Breast epithelium (tissue), 3 donors: ENCODE results near the gene UBE3B.

ENCODE experiments used
- CTCF ChIP-seq, 3 donors: fragments of 450-650 bp; IDR thresholded peaks; one replicate each; pipeline ENCODE4 v1.5.1; 2016 to 2017; ENCODE audit warnings: antibody characterized with exemption in 3 of 3, mild to moderate bottlenecking in 3 of 3, moderate library complexity in 3 of 3
- POLR2A ChIP-seq: fragments of 450-650 bp; IDR thresholded peaks from one replicate; pipeline ENCODE4 v1.6.1; 2016; ENCODE audit warnings: antibody characterized with exemption, mild to moderate bottlenecking, moderate library complexity
- POLR2AphosphoS5 ChIP-seq, 3 donors: sonication (generic); formaldehyde crosslinking; IDR thresholded peaks; one replicate each; pipeline ENCODE4 v1.6.1; 2017; ENCODE audit warnings: antibody characterized with exemption in 3 of 3

GRCh38 chr12:109521831-109522230 is 44.4 kb downstream of the UBE3B start:
- TF ChIP-seq POLR2A (no peak), CTCF (IDR thresholded peaks at IDR 0.05) (no peak), POLR2AphosphoS5 (IDR thresholded peaks at IDR 0.05) (no peak)
